BE2C (cell line): ENCODE results near the gene TIPRL.

ENCODE experiments used
- DNase-seq: peaks from one replicate; pipeline ENCODE4 v3.0.0-alpha.2; 2020
- H3K27me3 ChIP-seq: fragments of 250-450 bp; sonication (Bioruptor Pico); 2 replicates; pipeline ENCODE4 v1.5.1; 2020; ENCODE audit warnings: mild to moderate bottlenecking
- H3K36me3 ChIP-seq: fragments of 250-450 bp; sonication (Bioruptor Pico); 2 replicates; pipeline ENCODE4 v1.5.1; 2020; ENCODE audit warnings: mild to moderate bottlenecking
- H3K4me1 ChIP-seq: fragments of 250-450 bp; sonication (Bioruptor Pico); 2 replicates; pipeline ENCODE4 v1.5.1; 2020
- H3K4me3 ChIP-seq: 2 replicates; pipeline ENCODE4 v1.5.1; 2011; ENCODE audit warnings: low read depth, low read length
- H3K9me3 ChIP-seq: fragments of 250-450 bp; sonication (Bioruptor Pico); 2 replicates; pipeline ENCODE4 v1.5.1; 2020
- TF ChIP-seq, protein P1 (sequence below): IDR thresholded peaks from 2 replicates; pipeline ENCODE4 v1.5.1; 2012; ENCODE audit warnings: mild to moderate bottlenecking, low read depth, low read length

Gene TIPRL

DNA sequence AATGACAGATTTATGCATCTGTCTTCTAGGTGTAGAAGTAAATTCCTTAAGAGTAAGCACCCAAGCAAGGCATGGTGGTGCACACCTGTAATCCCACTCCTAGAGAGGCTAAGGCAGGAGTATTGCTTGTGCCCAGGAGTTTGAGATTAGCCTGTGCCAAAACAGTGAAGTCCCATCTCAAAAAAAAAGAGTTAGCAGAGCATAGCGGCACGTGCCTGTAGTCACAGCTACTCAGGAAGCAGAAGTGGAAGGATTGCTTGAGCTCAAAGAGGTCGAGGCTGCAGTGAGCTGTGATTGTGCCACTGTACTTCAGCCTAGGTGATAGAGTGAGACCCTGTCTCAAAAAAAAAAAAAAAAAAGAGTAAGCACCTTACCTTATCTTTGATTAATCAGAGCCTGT is 15.1 kb upstream of the TIPRL start:
- no peaks in the 10 kb centered on the region for H3K36me3 ChIP-seq
- H3K9me3 ChIP-seq = no peaks in the 10 kb centered on the region
- TF ChIP-seq, protein P1, sequence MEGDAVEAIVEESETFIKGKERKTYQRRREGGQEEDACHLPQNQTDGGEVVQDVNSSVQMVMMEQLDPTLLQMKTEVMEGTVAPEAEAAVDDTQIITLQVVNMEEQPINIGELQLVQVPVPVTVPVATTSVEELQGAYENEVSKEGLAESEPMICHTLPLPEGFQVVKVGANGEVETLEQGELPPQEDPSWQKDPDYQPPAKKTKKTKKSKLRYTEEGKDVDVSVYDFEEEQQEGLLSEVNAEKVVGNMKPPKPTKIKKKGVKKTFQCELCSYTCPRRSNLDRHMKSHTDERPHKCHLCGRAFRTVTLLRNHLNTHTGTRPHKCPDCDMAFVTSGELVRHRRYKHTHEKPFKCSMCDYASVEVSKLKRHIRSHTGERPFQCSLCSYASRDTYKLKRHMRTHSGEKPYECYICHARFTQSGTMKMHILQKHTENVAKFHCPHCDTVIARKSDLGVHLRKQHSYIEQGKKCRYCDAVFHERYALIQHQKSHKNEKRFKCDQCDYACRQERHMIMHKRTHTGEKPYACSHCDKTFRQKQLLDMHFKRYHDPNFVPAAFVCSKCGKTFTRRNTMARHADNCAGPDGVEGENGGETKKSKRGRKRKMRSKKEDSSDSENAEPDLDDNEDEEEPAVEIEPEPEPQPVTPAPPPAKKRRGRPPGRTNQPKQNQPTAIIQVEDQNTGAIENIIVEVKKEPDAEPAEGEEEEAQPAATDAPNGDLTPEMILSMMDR = no peak
- H3K4me3 ChIP-seq = no peak overlapping the region
- DNase-seq = no peak
- H3K27me3 ChIP-seq = no peaks in the 10 kb centered on the region
- H3K4me1 ChIP-seq = no peaks in the 10 kb centered on the region

DNA sequence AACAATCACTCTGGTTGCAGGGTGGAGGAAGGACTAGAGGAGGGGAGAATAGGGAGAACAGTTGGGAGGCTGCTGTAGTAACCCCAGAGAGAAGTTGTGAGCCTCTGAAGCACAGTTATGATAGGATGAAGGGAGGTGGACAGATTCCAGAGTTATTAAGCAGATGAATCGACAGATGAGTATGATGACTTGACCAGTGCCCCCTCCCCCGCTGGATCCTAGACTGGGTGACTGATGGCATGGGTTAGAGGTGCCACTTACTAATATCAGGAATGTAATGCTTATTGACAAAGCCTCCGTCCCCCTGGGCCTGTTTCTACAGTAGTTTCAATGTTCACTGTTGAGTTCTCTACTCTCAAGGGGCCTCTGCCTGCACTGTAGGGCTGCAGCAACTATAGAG is 14.0 kb upstream of the TIPRL start:
- Histone ChIP-seq H3K27me3 (no peaks in the 10 kb centered on the region), H3K36me3 (no peaks in the 10 kb centered on the region), H3K4me1 (no peaks in the 10 kb centered on the region), H3K4me3 (no peak overlapping the region), H3K9me3 (no peaks in the 10 kb centered on the region)
- DNase-seq = no peak
- TF ChIP-seq, protein P1 = no peak

- Histone ChIP-seq H3K27me3 (no peaks in the 10 kb centered on the region), H3K4me1 (no peaks in the 10 kb centered on the region), H3K36me3 (no peaks in the 10 kb centered on the region), H3K9me3 (no peaks in the 10 kb centered on the region), H3K4me3 (no peak overlapping the region)
- TF ChIP-seq, protein P1 = no peak
- DNase-seq = no peak
These were observed 11.0 kb upstream of the TIPRL start for GRCh38 chr1:168167806-168168205.

DNA sequence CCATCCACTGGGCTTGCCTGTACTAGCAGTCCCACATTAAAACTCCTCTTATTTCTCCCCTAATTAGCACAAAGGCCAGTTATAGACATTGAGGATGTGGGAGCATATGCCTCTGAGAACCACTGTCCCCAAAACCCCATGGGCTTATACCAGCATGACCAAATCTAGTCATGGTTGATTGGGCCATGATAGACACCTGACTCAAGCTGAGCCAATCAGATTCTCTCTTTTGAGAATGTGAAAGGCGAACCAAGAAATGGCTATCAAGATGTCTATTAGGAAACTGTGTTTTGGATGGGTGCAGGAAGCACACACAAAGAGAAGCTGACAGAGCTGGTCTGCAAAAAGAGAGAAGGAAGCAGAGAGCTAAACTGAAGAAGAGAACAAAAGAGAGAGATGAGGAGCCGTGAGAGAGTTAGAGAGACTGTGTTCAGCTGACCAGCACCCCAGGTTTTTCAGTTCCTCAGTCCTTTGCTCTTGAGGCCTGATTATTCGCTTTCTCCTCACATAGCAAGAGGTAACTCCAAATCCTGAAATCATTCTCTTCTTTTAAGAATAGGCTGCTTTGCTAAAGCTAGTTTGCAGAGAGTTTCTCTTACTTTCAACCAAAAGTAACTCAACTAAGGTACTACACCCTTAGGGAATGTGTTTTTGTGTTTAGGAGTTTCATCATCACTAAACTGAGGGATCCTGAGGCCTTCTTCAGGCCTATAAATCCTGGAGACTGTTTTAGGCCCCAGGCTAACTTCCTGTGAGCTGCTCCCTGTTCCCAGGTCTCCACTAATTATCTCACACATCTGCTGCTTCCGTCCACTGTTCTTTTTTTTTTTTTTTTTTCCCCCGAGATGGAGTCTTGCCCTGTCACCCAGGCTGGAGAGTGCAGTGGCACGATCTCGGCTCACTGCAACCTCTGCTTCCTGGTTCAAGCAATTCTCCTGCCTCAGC is 7.9 kb upstream of the TIPRL start:
- no peaks in the 10 kb centered on the region for H3K9me3 ChIP-seq
- no peaks in the 10 kb centered on the region for H3K27me3 ChIP-seq
- H3K4me1 ChIP-seq = no peaks in the 10 kb centered on the region
- TF ChIP-seq, protein P1 = no peak
- no peaks in the 10 kb centered on the region for H3K36me3 ChIP-seq
- H3K4me3 ChIP-seq = no peak overlapping the region
- no peak for DNase-seq

DNA sequence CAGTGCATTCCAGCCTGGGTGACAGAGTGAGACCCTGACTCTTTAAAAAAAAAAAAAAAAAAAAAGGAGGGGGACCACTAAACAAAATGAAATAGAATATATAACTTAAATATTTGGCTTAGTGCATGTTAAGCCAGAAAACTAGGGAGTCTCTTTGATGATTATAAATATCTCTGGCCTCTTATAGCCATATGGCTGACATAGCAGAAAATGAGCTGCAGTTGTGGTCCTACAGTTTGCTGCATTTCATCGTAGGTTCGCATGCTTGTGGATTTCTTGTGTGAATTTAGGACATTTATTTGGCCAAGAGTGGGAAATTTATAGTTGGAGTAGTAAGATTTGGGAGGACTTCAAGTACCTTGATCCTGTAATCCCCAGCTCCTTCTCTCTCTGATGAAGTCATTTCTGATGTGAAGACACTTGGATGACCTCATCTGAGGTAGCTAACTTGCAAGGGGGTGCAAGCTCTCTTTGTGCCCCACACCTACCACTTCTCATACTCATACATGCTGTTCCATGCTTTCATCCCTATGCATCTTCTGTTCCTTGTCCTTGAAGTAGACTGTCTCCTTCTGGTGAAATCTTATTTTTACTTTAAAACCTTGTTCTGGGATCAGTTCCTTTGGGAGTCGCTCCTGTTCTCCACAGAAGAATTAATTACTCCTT is 6.4 kb upstream of the TIPRL start:
- H3K4me1 ChIP-seq = no peaks in the 10 kb centered on the region
- no peaks in the 10 kb centered on the region for H3K27me3 ChIP-seq
- no peak for DNase-seq

More for the DNA sequence above, 6.4 kb upstream of the TIPRL start:
- TF ChIP-seq, protein P1 = no peak
- no peaks in the 10 kb centered on the region for H3K9me3 ChIP-seq
- H3K4me3 ChIP-seq = no peak overlapping the region
- no peaks in the 10 kb centered on the region for H3K36me3 ChIP-seq
